Stimulated activated CD4-positive, alpha-beta T cell treated with anti-CD3 and anti-CD28 coated beads, Interleukin-4, amount 100 ng/mL, for 48 hours (primary cell): ENCODE results near the gene TBK1.

ENCODE experiments used
- DNase-seq, 2 donors: peaks; one replicate each; pipeline ENCODE4 v3.0.0-alpha.2; 2020; ENCODE audit warnings: low read depth in 2 of 2

TBK1 gene

GRCh38 chr12:64451687-64452558 is at the start of gene TBK1:
TBK1 (plus strand) TSS chr12:64452120; CDS start chr12:64455871, 3,751 bp downstream.
- peak; percentile 54 to 66 for DNase-seq

- no peak for DNase-seq
Observed at GRCh38 chr12:64402181-64402580, 49.7 kb upstream of the TBK1 start.

GRCh38 chr12:64403707-64404469 is 48.0 kb upstream of the TBK1 start, which contains the start of gene XPOT:
XPOT (plus strand) TSS chr12:64404392; CDS start chr12:64410036, 5,644 bp downstream.
- peak; percentile 81 to 91 for DNase-seq

GRCh38 chr12:64404470-64405256 is 47.3 kb upstream of the TBK1 start:
- DNase-seq, result peak; percentile 62

GRCh38 chr12:64407342-64408223 is 44.3 kb upstream of the TBK1 start:
- DNase-seq, result no peak

- DNase-seq, result no peak
Observed at GRCh38 chr12:64411427-64411826, 40.5 kb upstream of the TBK1 start.

GRCh38 chr12:64412459-64412858 is 39.5 kb upstream of the TBK1 start:
- no peak for DNase-seq

- no peak for DNase-seq
Observed at GRCh38 chr12:64413884-64414283, 38.0 kb upstream of the TBK1 start.

- no peak for DNase-seq
Observed at GRCh38 chr12:64418209-64418608, 33.7 kb upstream of the TBK1 start.

GRCh38 chr12:64419696-64420095 is 32.2 kb upstream of the TBK1 start:
- DNase-seq, result no peak

GRCh38 chr12:64427988-64428387 is 23.9 kb upstream of the TBK1 start:
- DNase-seq, result no peak

- no peak for DNase-seq
Observed at GRCh38 chr12:64428956-64429355, 23.0 kb upstream of the TBK1 start.

- DNase-seq, result no peak
Observed at GRCh38 chr12:64430886-64431285, 21.0 kb upstream of the TBK1 start.

- DNase-seq, result no peak
Observed at GRCh38 chr12:64431791-64432190, 20.1 kb upstream of the TBK1 start.

- DNase-seq, result no peak
Observed at GRCh38 chr12:64433915-64434314, 18.0 kb upstream of the TBK1 start.

- no peak for DNase-seq
Observed at GRCh38 chr12:64440100-64440499, 11.8 kb upstream of the TBK1 start.

- no peak for DNase-seq
Observed at GRCh38 chr12:64445490-64445889, 6.4 kb upstream of the TBK1 start.

GRCh38 chr12:64446295-64446694 is 5.6 kb upstream of the TBK1 start:
- no peak for DNase-seq

GRCh38 chr12:64450057-64450640 is 1.8 kb upstream of the TBK1 start:
- DNase-seq, result no peak

- DNase-seq, result no peak
Observed at GRCh38 chr12:64450711-64451486, 1.0 kb upstream of the TBK1 start.
